Loucy (cell line): ENCODE results near the gene SYT6.

Experiments
- H2AFZ ChIP-seq: fragments of 200-600 bp; sonication (generic); 2 replicates; pipeline ENCODE4 v1.6.0; 2016; ENCODE audit warnings: antibody characterized with exemption, mild to moderate bottlenecking, low read length, moderate library complexity
- H3F3A ChIP-seq: fragments of 200-600 bp; 2 replicates; pipeline ENCODE4 v1.6.0; 2016; ENCODE audit warnings: antibody characterized with exemption, low read depth, mild to moderate bottlenecking
- H3K27me3 ChIP-seq: fragments of 200-600 bp; sonication (generic); 2 replicates; pipeline ENCODE4 v1.6.1; 2014; ENCODE audit warnings: low read length, mild to moderate bottlenecking; ENCODE audit not compliant: insufficient read depth, poor library complexity, severe bottlenecking
- H3K36me3 ChIP-seq: fragments of 200-600 bp; sonication (generic); 2 replicates; pipeline ENCODE4 v1.6.1; 2016; ENCODE audit warnings: low read length; ENCODE audit not compliant: insufficient read depth
- H3K4me1 ChIP-seq: fragments of 200-600 bp; sonication (generic); 2 replicates; pipeline ENCODE4 v1.5.1; 2014; ENCODE audit warnings: low read length, mild to moderate bottlenecking; ENCODE audit not compliant: insufficient read depth, poor library complexity, severe bottlenecking
- H3K4me2 ChIP-seq: fragments of 200-600 bp; sonication (generic); 2 replicates; pipeline ENCODE4 v1.6.0; 2014; ENCODE audit warnings: antibody characterized with exemption, low read length, low read depth, mild to moderate bottlenecking; ENCODE audit not compliant: poor library complexity, severe bottlenecking
- H3K4me3 ChIP-seq: fragments of 200-600 bp; sonication (generic); 2 replicates; pipeline ENCODE4 v1.5.1; 2014; ENCODE audit warnings: low read length, mild to moderate bottlenecking, mixed read lengths; ENCODE audit not compliant: poor library complexity, severe bottlenecking
- H3K79me2 ChIP-seq: fragments of 200-600 bp; sonication (generic); 2 replicates; pipeline ENCODE4 v1.6.1; 2014; ENCODE audit warnings: low read length; ENCODE audit not compliant: insufficient read depth
- H3K9ac ChIP-seq: fragments of 200-600 bp; sonication (generic); 2 replicates; pipeline ENCODE4 v1.6.0; 2014; ENCODE audit warnings: mild to moderate bottlenecking, low read depth, low read length, moderate library complexity; ENCODE audit not compliant: poor library complexity, severe bottlenecking
- H3K9me2 ChIP-seq: fragments of 200-600 bp; sonication (generic); replicated peaks from 2 replicates; pipeline ENCODE4 v1.6.1; 2016; ENCODE audit warnings: low read depth, low read length, mixed read lengths
- H3K9me3 ChIP-seq: fragments of 200-600 bp; sonication (generic); 2 replicates; pipeline ENCODE4 v1.6.1; 2014; ENCODE audit warnings: mild to moderate bottlenecking, antibody characterized with exemption, low read length, low read depth; ENCODE audit not compliant: insufficient read depth
- H4K20me1 ChIP-seq: fragments of 200-600 bp; sonication (generic); 2 replicates; pipeline ENCODE4 v1.6.0; 2014; ENCODE audit warnings: antibody characterized with exemption, low read length, mild to moderate bottlenecking; ENCODE audit not compliant: insufficient read depth, poor library complexity, severe bottlenecking
- CTCF ChIP-seq: fragments of 200-600 bp; sonication (generic); conservative IDR thresholded peaks from 2 replicates; pipeline ENCODE4 v1.5.1; 2014; ENCODE audit warnings: mild to moderate bottlenecking, antibody characterized with exemption, low read length
- EZH2phosphoT487 ChIP-seq: fragments of 200-600 bp; IDR thresholded peaks from 2 replicates; pipeline ENCODE4 v1.6.1; 2018; ENCODE audit warnings: antibody characterized with exemption, mild to moderate bottlenecking, moderate library complexity, borderline replicate concordance

SYT6 gene

GRCh38 chr1:114116086-114116485 is 37.6 kb downstream of the SYT6 start:
- TF ChIP-seq EZH2phosphoT487 (no peak), CTCF (no peak)
- no peaks in the 10 kb centered on the region for H3K9me3 ChIP-seq
- no peaks in the 10 kb centered on the region for H3K79me2 ChIP-seq
- H3K36me3 ChIP-seq = no peaks in the 10 kb centered on the region
- no peaks in the 10 kb centered on the region for H3K9me2 ChIP-seq
- H3K4me1 ChIP-seq = peaks cover 23% of the 10 kb centered on the region
- no peak overlapping the region for H3K9ac ChIP-seq
- H3K4me3 ChIP-seq = no peak overlapping the region
- H4K20me1 ChIP-seq = no peaks in the 10 kb centered on the region
- no peak overlapping the region for H2AFZ ChIP-seq
- H3K27me3 ChIP-seq = no peaks in the 10 kb centered on the region
- H3F3A ChIP-seq = no peaks in the 10 kb centered on the region
- H3K4me2 ChIP-seq = no peak overlapping the region

DNA sequence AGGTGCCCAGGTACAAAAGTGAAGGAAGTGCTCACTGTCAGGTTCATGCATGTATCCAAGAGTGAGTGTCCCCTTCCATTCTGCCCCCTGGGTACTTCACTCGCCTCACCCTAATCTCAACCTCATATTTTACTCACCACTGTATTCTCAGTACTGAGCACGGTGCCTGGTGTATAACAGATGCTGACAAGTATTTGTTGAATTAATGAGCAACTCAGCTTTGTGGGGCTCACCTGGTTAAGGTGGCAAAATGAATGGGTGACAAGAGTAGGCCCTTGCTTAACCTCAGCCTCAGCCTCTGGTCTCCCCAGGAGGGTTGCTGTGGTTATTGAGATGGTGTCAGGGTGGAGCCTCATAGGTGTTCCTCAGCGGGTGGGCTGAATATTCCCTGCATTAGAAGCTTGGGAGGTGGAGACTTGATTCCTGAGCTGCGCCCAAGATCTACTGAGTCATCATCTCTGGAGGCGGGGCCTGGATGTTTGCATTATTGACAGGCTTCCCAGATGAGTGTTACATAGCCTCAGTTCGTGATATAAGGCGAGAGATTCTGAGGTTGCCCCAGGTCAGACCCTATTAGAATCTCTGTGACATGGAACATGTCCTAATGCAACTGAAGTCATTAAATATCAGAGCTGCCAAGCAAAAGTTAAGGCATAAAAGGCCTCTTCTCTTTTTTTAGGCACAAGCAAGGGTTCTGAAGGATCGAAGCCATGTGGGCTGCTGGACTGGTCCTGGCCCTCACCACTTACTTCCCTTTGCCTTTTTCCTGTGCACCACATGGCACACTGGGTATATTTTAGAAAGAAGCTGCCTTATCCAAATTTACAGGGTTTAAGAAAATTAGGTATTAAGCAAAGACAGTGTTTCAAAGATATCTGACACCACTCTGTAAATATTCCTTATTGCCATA is 39.2 kb downstream of the SYT6 start:
- Histone ChIP-seq H3K36me3 (no peaks in the 10 kb centered on the region), H3K9me2 (no peaks in the 10 kb centered on the region), H3K79me2 (no peaks in the 10 kb centered on the region), H3K4me3 (peak overlapping the region; percentile 20), H3K9ac (peak overlapping the region; percentile 22), H2AFZ (peak overlapping the region; percentile 75), H3K27me3 (no peaks in the 10 kb centered on the region), H3K9me3 (no peaks in the 10 kb centered on the region), H3K4me1 (peaks cover 23% of the 10 kb centered on the region), H3K4me2 (peak overlapping the region; percentile 44), H4K20me1 (no peaks in the 10 kb centered on the region), H3F3A (no peaks in the 10 kb centered on the region)
- TF ChIP-seq EZH2phosphoT487 (no peak), CTCF (no peak)

- Histone ChIP-seq H3K4me3 (peak overlapping the region; percentile 20), H3K9me2 (no peaks in the 10 kb centered on the region), H3K9ac (peak overlapping the region; percentile 22), H3K4me2 (peak overlapping the region; percentile 44), H2AFZ (peak overlapping the region; percentile 75), H3K79me2 (no peaks in the 10 kb centered on the region), H3F3A (no peaks in the 10 kb centered on the region), H3K9me3 (no peaks in the 10 kb centered on the region), H3K36me3 (no peaks in the 10 kb centered on the region), H3K4me1 (peaks cover 32% of the 10 kb centered on the region), H4K20me1 (no peaks in the 10 kb centered on the region), H3K27me3 (no peaks in the 10 kb centered on the region)
- TF ChIP-seq CTCF (no peak), EZH2phosphoT487 (no peak)
Observed at GRCh38 chr1:114113411-114114184, 40.1 kb downstream of the SYT6 start.
